Ishikawa (cell line): ENCODE results near the gene TNFRSF18.

Experiments used
- CEBPB ChIP-seq: IDR thresholded peaks from 2 replicates; pipeline ENCODE4 v1.6.1; 2012
- CREB1 ChIP-seq: IDR thresholded peaks from 2 replicates; pipeline ENCODE4 v1.6.1; 2012; ENCODE audit warnings: low read depth
- EGR1 ChIP-seq: IDR thresholded peaks from 2 replicates; pipeline ENCODE4 v1.6.1; 2012
- EP300 ChIP-seq: IDR thresholded peaks from 2 replicates; pipeline ENCODE4 v1.6.1; 2012; ENCODE audit warnings: borderline replicate concordance
- FOXM1 ChIP-seq: IDR thresholded peaks from 2 replicates; pipeline ENCODE4 v1.6.1; 2012; ENCODE audit warnings: low read depth, borderline replicate concordance
- MAX ChIP-seq: IDR thresholded peaks from 2 replicates; pipeline ENCODE4 v1.6.1; 2012
- NFIC ChIP-seq: IDR thresholded peaks from 2 replicates; pipeline ENCODE4 v1.6.1; 2012
- RAD21 ChIP-seq: IDR thresholded peaks from 2 replicates; pipeline ENCODE4 v1.6.1; 2012; ENCODE audit warnings: low read depth
- REST ChIP-seq: IDR thresholded peaks from 2 replicates; pipeline ENCODE4 v1.6.1; 2012; ENCODE audit warnings: low read depth, mild to moderate bottlenecking
- TAF1 ChIP-seq: IDR thresholded peaks from 2 replicates; pipeline ENCODE4 v1.6.1; 2012; ENCODE audit warnings: low read depth, mild to moderate bottlenecking
- TCF12 ChIP-seq: IDR thresholded peaks from 2 replicates; pipeline ENCODE4 v1.6.1; 2012; ENCODE audit warnings: low read depth
- TEAD4 ChIP-seq: IDR thresholded peaks from 2 replicates; pipeline ENCODE4 v1.6.1; 2012
- USF1 ChIP-seq: IDR thresholded peaks from 2 replicates; pipeline ENCODE4 v1.6.1; 2012
- YY1 ChIP-seq: IDR thresholded peaks from 2 replicates; pipeline ENCODE4 v1.6.1; 2012; ENCODE audit warnings: low read depth
- ZBTB7A ChIP-seq: IDR thresholded peaks from 2 replicates; pipeline ENCODE4 v1.6.1; 2012; ENCODE audit warnings: low read depth

TNFRSF18 gene

GRCh38 chr1:1235016-1235744 is 28.8 kb upstream of the TNFRSF18 start:
- TF ChIP-seq RAD21 (no peak), TEAD4 (no peak), EGR1 (no peak), ZBTB7A (no peak), REST (no peak), TAF1 (no peak), FOXM1 (no peak), MAX (no peak), TCF12 (no peak), USF1 (no peak), EP300 (no peak), CREB1 (no peak), NFIC (no peak), YY1 (no peak), CEBPB (no peak)

- TF ChIP-seq TAF1, result no peak
- TF ChIP-seq NFIC, result no peak
- no peak for TF ChIP-seq EGR1
- TF ChIP-seq MAX, result no peak
- no peak for TF ChIP-seq REST
- TF ChIP-seq RAD21, result no peak
Observed at GRCh38 chr1:1234180-1234808, 27.9 kb upstream of the TNFRSF18 start.

GRCh38 chr1:1233567-1233892 is 27.1 kb upstream of the TNFRSF18 start:
- no peak for TF ChIP-seq CEBPB
- no peak for TF ChIP-seq TAF1
- TF ChIP-seq CREB1, result no peak
- TF ChIP-seq USF1, result no peak
- TF ChIP-seq REST, result no peak
- no peak for TF ChIP-seq YY1
- no peak for TF ChIP-seq TCF12
- no peak for TF ChIP-seq ZBTB7A
- no peak for TF ChIP-seq EP300
- no peak for TF ChIP-seq FOXM1
- TF ChIP-seq NFIC, result no peak
- TF ChIP-seq EGR1, result no peak
- TF ChIP-seq TEAD4, result no peak
- TF ChIP-seq MAX, result no peak

GRCh38 chr1:1232796-1233566 is 26.6 kb upstream of the TNFRSF18 start:
- no peak for TF ChIP-seq TAF1
- no peak for TF ChIP-seq NFIC
- no peak for TF ChIP-seq REST
- no peak for TF ChIP-seq ZBTB7A
- no peak for TF ChIP-seq CEBPB
